NCI-H2029 treated with DMSO at 0.1 percent for 48 hours (cell line): ENCODE results near the gene USP15.
"Not testable (repeated sequence)": the region's sequence is repeated elsewhere in the genome, so short reads cannot be mapped to it uniquely, and the experiment has no call there.

Source experiments
- DNase-seq: peaks from one replicate; lab custom pipeline; 2025; lab: John Stamatoyannopoulos, UW

Gene USP15

GRCh38 chr12:62455429-62455828 is 195.2 kb downstream of the USP15 start:
- DNase-seq, result not testable (repeated sequence)

GRCh38 chr12:62458626-62459025 is 198.4 kb downstream of the USP15 start:
- DNase-seq, result no peak

GRCh38 chr12:62459976-62460375 is 199.8 kb downstream of the USP15 start:
- no peak for DNase-seq

- not testable (repeated sequence) for DNase-seq
Measured at GRCh38 chr12:62461171-62461837, 201.1 kb downstream of the USP15 start.

- DNase-seq, result not testable (repeated sequence)
Measured at GRCh38 chr12:62463252-62463651, 203.0 kb downstream of the USP15 start.
